SH-SY5Y (cell line): ENCODE data around the gene UBB.

Experiments used
- GATA2 ChIP-seq: IDR thresholded peaks from 2 replicates; pipeline ENCODE4 v1.6.1; 2011; ENCODE audit warnings: mild to moderate bottlenecking, low read depth, low read length
- GATA3 ChIP-seq: IDR thresholded peaks from 2 replicates; pipeline ENCODE4 v1.6.1; 2011; ENCODE audit warnings: low read depth, mild to moderate bottlenecking, low read length, moderate library complexity

DNA sequence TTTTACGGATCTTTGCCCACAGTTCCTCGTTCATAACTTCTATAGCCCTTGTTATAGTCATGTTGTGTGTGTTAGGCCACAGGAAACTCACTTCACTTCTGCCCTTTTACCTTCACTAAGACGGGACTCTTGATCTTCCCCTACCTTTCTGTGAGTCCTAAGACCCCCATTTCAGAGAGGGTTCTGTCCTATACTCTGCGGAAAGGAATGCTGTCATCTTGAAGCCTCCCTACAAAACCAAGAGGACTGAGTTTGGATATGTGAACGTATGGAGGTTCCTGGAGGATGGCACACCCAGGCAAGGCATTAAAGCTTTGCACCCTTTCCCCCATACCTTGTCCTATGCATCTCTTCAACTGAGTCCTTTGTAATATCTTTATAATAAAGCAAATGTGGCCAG, 3.7 kb downstream of the UBB start:
- TF ChIP-seq GATA2 (no peak), GATA3 (no peak)
